HG02763 (cell line): Measurements from ENCODE around the gene PKN1.
A peak's percentile ranks its signal among the peaks of the same experiment; 100 is the strongest.

Experiments
- ATAC-seq: cut with Tn5 transposase; IDR thresholded peaks from one replicate; pipeline ENCODE4 v1.9.1; 2021; ENCODE audit warnings: mild to moderate bottlenecking, moderate library complexity; ENCODE audit not compliant: unreplicated experiment

The PKN1 gene

GRCh38 chr19:14405758-14406644 is 27.1 kb upstream of the PKN1 start:
- ATAC-seq: peak; percentile 63

- ATAC-seq: no peak
These were observed 26.3 kb upstream of the PKN1 start for GRCh38 chr19:14406645-14407401.

- ATAC-seq: no peak
These were observed 25.3 kb upstream of the PKN1 start for GRCh38 chr19:14407605-14408484.

- ATAC-seq: no peak
These were observed 24.5 kb upstream of the PKN1 start for GRCh38 chr19:14408491-14409145.

- no peak for ATAC-seq
These were observed 23.7 kb upstream of the PKN1 start for GRCh38 chr19:14409146-14410023.

GRCh38 chr19:14410091-14411051 is 22.7 kb upstream of the PKN1 start:
- no peak for ATAC-seq

GRCh38 chr19:14411161-14411937 is 21.8 kb upstream of the PKN1 start:
- ATAC-seq: no peak

GRCh38 chr19:14411938-14412245 is 21.2 kb upstream of the PKN1 start:
- no peak for ATAC-seq

- no peak for ATAC-seq
These were observed 20.6 kb upstream of the PKN1 start for GRCh38 chr19:14412324-14412995.

GRCh38 chr19:14412996-14413692 is 20.0 kb upstream of the PKN1 start:
- ATAC-seq: no peak

- ATAC-seq: no peak
These were observed 19.4 kb upstream of the PKN1 start for GRCh38 chr19:14413693-14414181.

GRCh38 chr19:14414926-14415690 is 18.0 kb upstream of the PKN1 start:
- no peak for ATAC-seq

- no peak for ATAC-seq
These were observed 16.3 kb upstream of the PKN1 start for GRCh38 chr19:14416817-14417231.

- peak; percentile 48 for ATAC-seq
These were observed 14.3 kb upstream of the PKN1 start for GRCh38 chr19:14418856-14419105.

GRCh38 chr19:14419106-14419813 is 13.8 kb upstream of the PKN1 start, which contains the start of gene DDX39A:
Gene DDX39A, minus strand, starts transcription at chr19:14419341. Its CDS starts 6,121 bp downstream, at chr19:14413220.
- peak; percentile 92 for ATAC-seq
